Measurements from ENCODE around the gene OR51D1.
A peak's percentile ranks its signal among the peaks of the same experiment; 100 is the strongest.

The OR51D1 gene

GRCh38 chr11:4636962-4637661, at the start of gene OR51D1:
Gene OR51D1, plus strand, starts transcription at chr11:4637477. Its CDS starts 2,314 bp downstream, at chr11:4639791.
- peak; percentile 20 to 26 for DNase-seq (ENCODE audit: low read depth in 2 of 2)

DNA sequence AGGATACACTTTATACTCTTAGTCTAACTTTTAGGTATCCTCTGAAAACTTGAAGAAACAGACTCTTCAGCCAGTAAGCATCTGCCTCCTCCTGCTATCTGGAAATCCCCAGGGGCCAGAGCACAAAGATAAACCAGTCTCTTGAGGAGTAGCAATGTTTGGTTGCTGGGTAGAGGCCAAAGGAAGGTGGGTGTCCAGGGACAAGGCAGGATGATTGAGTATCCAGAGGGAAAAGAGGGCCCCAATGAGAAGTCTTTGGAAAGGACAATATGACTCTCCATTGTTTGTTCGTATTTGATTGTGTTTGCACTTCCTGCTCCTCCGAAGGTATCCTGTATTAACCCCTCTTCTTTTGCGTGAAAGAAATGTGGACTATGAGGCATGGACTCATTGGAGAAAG, 48.3 kb upstream of the OR51D1 start:
- DNase-seq (ENCODE audit: low read depth in 2 of 2), result no peak

DNA sequence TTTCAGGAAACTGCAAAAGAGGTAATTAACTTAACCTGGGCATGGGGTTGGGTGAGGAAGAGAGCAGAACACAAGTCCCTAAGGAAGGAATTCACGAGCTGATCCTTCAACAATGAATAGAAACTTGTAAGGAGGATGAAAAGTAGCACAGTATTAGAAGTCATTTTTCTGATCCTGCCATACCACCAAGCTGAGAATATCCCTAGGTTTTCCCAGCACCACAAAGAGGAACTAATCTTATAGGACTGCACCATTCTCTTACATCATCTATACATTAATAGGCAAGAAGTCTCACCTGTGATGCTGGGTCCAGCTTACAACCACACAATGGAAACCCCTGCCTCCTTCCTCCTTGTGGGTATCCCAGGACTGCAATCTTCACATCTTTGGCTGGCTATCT, 43.5 kb upstream of the OR51D1 start, which contains the start of gene OR52I1:
Gene OR52I1, plus strand, starts transcription at position 301 of the 400 bp plus-strand sequence. Its CDS starts 0 bp downstream, at position 301.
- no peak for DNase-seq (ENCODE audit: low read depth in 2 of 2)

DNA sequence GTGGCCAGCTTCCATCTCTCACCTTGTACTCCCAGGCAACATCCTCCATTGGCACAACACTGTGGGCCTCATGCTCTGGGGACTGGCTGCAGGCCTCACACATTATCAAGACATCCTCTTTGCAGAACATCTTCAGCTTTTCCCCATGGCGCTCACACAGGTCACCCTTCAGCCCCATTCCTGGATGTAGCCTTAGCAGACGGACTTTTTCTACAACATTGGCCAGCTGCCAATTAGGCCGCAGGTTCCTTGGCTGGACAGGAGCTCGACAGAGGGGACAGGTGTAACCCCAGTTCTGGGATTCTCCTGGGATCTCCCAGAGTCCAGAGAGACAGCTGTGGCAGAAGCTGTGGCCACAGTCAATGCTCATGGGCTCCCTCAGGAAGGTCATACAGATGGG, 32.2 kb upstream of the OR51D1 start:
- DNase-seq (ENCODE audit: low read depth in 2 of 2), result no peak

DNA sequence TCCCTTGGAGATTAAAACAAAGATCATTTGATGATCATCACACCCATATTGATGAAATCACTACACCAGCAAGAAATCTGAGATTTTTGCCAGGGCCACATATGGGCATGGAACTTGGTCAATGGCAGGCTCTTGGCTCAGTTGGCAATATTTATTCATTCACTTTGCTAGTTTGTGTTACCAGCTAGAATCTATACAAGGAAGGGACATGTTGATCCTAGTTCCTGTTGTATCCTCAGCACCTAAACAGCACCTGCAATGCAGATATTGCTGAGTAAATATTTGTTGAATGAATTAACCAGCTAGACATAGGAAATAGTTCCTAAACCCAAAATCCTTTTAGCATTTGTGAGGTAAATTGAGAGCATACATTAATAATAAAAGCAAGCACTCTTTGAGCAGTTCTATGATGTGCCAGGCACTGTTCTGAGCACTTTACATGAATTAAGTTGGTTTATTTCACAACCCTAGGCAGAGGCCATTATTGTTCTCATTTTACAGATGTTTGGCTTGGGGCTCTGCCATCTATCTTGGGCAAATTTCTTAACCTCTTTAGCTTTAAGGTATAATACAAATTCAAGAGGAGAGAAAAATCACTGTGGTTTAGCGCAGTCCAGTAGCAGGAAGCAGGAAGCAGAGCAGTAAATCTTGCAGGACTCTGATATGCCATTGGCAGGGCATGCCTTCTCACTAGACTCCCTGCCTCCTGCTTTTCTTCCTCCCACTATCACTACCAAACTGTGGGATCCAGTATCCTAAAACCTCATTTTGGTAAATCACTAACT, 30.9 kb upstream of the OR51D1 start:
- no peak for DNase-seq (ENCODE audit: low read depth in 2 of 2)

GRCh38 chr11:4607096-4607495, 30.2 kb upstream of the OR51D1 start:
- DNase-seq (ENCODE audit: low read depth in 2 of 2), result no peak

DNA sequence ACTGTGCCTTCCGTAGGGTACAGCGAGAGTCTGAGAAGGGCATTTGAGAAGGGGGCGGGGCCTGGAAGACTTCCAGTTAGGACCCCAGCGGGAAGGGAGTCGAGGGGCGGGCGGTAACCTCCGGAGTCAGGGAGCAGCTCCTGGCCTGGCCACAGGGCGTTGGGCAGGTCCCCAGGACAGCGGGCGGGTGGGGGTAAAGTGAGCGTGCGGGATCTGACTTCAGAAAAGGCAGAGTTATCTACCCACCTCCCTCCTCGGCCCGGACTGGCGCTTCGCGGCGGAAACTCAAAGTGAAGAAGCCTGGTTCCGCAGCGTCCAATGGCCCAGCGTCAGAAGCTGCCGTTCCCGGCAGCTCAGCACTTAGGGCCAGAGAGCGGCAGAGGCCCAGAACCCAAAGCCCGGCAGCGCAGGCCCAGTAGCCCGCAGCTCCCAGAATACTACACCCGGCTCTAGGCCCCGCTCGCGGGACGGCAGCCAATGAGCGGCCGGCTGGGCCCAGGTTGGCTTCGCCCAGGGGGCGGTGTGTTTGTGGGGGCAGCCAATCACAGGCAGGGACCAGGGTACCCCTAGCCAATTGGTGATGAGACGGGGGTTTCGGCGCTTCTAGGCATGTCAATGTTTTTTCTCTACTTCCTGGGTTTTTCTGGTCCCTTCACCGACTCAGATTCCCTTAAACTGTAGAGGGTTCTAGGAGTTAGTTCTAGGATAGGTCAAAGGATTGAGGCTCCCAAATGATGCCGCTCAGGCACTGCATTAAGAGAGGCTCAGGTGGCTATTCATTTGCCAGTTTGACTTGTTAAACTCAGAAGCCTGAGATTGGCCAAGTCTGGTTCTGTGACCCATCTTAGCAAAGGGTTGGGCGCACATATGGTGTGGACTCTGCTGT, 29.3 kb upstream of the OR51D1 start, which contains the start of gene TRIM68:
Gene TRIM68, minus strand, starts transcription at position 451 of the 886 bp plus-strand sequence. CDS start 2,727 bp downstream, outside the sequence.
- peak; percentile 92 to 94 for DNase-seq (ENCODE audit: low read depth in 2 of 2)

DNA sequence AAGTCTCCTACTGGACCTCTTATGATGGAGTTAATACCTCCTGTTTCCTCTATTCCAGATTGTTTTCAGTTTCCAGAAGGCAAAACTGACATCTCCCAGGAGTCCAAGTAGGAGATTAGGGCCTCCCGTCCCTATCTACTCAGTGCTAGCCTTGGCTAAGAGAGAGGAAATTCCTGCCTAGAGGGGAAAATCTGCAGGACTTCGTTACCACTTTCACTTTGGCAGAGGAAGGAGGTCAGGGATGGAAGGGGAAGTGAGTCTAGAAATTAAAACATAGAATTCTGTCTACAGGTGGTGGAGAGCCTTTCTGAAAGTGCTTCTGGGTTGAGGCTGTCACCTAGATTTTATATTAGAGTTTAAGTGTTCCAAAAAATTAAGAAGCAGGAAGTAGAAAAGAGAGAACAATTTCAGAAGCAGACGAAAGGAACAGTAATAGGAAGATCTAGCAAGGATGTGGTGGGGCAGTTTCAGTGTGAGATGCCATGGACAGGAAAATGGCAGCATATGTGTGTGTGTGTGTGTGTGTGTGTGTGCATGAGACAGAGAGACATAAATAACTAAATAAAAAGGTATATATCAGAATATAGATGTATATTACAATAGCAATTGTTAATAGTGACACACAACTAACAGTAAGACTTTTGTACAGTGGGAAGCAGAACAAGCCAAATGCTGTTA, 26.9 kb upstream of the OR51D1 start:
- no peak for DNase-seq (ENCODE audit: low read depth in 2 of 2)

GRCh38 chr11:4611986-4612385, 25.3 kb upstream of the OR51D1 start:
- DNase-seq (ENCODE audit: low read depth in 2 of 2), result no peak

- no peak for DNase-seq (ENCODE audit: low read depth in 2 of 2)
Observed at GRCh38 chr11:4615856-4616444, 21.3 kb upstream of the OR51D1 start.

- no peak for DNase-seq (ENCODE audit: low read depth in 2 of 2)
Observed at GRCh38 chr11:4619514-4619913, 17.8 kb upstream of the OR51D1 start.

DNA sequence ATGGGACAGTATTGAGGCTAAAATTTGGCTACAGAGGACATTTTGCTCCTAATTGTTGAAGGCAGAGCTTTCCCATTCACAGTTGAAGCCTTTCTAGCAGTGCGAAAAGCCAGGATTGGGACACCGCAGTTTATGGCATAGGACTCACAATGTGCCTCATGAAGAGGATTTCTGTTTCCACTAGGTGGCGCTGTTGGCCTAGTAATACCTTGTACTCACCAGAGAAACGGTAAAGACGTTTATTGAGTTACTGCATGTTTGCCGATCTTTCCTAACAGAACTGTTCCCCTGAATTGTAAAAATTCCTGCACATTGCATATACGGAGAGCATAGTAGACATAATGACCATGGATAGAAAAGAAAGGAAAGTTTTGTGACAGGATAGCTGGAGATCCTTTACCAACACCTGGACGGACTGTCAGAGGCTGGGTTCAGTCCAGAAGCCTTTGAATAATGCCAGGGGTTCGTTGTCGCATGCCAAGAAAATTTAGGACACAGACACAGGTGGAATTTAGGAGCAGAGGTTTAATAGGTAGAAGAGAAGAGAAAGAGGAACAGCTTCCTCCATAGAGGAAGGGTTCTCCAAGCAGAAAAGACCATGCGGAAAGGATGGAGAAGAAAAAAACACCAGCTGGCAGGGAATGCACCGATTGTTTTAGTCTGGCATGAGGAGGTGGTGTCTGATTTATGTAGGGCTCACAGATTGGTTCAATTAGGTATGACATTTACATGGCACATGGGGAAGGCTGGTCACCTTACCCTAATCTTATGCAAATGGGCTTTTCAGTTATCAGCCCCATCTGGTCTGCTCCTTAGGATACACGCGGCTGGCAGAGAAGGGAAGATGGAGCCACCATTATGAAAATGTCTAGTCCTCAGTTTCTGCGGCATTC, 10.8 kb upstream of the OR51D1 start:
- peak; percentile 30 to 32 for DNase-seq (ENCODE audit: low read depth in 2 of 2)

DNA sequence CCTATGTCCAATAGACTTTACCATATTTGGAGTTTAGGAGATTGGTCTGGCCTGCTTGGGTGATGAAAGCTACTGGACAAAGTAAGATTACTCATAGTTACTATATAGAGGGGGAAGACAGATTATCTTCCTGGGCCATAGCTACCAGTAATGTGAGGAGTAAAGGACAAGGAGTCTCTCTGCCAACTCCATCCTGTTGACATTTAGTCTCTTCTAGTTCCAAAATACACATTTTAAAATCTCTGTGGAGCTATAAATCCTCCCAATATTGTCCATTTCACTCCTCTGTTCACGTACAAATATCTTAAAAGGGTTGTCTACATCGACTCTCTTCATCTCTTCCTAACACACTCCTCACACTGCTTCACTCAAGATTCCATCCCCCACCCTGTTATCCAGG, 1.1 kb upstream of the OR51D1 start:
- no peak for DNase-seq (ENCODE audit: low read depth in 2 of 2)

GRCh38 chr11:4637662-4638047, 378 bp downstream of the OR51D1 start:
- DNase-seq (ENCODE audit: low read depth in 2 of 2), result no peak

DNA sequence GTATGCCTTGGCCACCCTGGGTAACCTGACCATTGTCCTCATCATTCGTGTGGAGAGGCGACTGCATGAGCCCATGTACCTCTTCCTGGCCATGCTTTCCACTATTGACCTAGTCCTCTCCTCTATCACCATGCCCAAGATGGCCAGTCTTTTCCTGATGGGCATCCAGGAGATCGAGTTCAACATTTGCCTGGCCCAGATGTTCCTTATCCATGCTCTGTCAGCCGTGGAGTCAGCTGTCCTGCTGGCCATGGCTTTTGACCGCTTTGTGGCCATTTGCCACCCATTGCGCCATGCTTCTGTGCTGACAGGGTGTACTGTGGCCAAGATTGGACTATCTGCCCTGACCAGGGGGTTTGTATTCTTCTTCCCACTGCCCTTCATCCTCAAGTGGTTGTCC, 2.7 kb downstream of the OR51D1 start:
- DNase-seq (ENCODE audit: low read depth in 2 of 2), result no peak

DNA sequence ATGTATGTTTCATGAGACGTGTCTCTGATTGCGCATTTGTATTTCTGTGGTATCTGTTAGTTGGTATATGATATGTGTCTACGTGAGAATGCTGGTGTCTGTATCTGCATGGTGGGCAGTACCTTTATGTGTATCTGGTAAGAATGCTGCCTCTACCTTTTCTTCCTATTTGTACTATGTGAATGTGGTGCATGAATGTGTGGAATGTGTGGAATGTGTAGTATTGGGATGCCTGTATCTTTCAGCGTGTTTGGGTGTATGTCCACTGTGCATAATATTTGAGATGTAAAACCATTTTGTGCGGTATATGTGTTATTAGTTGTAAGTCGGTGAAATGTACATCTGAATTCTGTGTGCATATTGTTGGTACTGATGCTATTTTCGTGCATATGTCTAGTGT, 4.2 kb downstream of the OR51D1 start:
- no peak for DNase-seq (ENCODE audit: low read depth in 2 of 2)

DNA sequence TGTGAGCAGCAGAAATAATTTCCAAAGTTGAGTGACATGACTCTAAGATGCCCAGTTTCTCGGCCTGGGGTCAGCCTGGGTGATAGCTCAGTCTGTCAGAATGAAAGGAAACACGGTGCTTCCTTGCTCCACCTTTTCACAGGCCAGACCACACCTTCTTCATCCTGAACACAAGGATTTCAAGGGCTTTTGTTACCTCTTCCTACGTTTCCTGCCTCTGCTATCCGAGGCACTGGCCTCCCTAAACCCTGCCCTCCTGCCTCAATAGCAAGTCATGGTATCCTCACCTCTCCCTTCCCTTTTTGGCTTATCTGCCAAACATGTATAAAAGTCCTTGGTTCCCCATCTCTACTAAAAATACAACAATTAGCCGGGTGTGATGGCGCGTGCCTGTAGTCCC, 4.8 kb downstream of the OR51D1 start:
- DNase-seq (ENCODE audit: low read depth in 2 of 2), result no peak

DNA sequence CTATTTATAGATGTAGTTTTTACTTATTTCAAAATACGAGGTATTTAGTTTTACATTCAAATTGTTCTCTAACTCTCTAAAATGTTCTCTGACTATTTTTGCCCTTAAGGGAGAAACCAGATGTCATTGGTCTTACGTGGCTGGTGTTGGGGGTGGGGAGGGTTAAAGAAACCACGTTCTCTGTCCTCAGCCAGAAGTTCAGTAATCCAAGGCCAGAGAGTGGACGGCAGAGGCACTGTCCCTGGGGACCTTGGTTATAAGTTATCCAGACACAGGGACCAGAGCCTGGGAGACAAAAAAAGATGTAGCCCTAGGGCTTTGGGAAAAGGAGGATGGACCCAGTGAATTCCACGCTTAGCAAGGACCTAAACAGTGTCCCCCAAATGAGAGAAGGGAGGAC, 5.8 kb downstream of the OR51D1 start:
- no peak for DNase-seq (ENCODE audit: low read depth in 2 of 2)

DNA sequence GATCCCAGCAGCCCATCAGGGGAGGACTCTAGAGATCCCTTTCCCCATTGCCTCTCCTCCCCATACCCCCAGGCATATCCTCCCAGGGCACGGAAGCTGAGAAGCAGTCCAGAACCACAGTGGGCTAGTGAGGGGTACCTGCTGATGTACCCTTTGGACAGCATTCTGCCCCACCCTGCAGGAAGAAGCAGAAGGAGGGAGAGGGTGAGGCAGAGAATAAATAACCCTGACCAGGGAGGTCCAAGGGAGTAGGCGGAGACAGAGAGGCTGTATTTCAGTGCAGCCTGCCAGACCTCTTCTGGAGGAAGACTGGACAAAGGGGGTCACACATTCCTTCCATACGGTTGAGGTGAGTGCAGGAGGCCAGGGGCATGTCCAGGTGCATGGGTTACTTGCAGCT, 6.4 kb downstream of the OR51D1 start, which contains the start of gene OR51E1:
Gene OR51E1, plus strand, starts transcription at position 301 of the 400 bp plus-strand sequence. CDS start 8,545 bp downstream, outside the sequence.
- no peak for DNase-seq (ENCODE audit: low read depth in 2 of 2)

DNA sequence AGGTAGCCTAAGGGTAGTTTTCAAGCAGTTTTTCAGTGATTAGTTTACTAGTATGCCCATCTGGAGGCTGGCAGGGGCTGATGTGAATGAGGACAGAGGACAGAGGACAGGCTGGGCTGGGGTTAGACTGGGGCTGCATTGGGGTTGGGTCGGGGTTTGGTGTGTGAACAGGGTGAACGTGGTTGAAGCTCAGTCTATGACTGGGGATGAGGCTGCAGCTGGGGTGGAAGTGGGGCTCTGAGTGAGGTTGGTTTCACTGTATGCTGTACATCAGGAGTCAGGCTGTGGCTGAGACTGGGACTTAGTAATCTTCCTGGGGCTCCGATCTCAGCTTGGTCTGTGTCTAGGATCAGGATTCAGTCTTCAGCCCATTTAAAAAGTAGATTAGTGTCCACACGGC, 7.0 kb downstream of the OR51D1 start:
- DNase-seq (ENCODE audit: low read depth in 2 of 2), result no peak
